K562 (cell line): ENCODE measurements around the gene CSRNP2. TPM values are rescaled to one million over a fixed set of nuclear protein-coding genes. Genes with fewer than 3 reads are reported as not detected.

ENCODE experiments used
- ATAC-seq: fragments of 200-7000 bp; cut with Tn5 transposase; 3 replicates; pipeline ENCODE4 v1.9.1; 2020; ENCODE audit warnings: moderate library complexity
- BruUV-seq: library from RNA; stranded (reverse); fragments of 400-500 nt; replicated peaks from 2 replicates; lab custom pipeline; 2021; lab: Mats Ljungman, UMichigan
- CTCF ChIA-PET: fragments of 300-600 bp; formaldehyde crosslinking; extraction: SDS; loops from one replicate; lab custom pipeline; 2021; ENCODE audit warnings: low intra/inter-chr PET ratio; lab: Yijun Ruan, JAX
- POLR2A ChIA-PET: fragments of 300-600, 350-650 bp; sonication (Branson Sonifier 250); formaldehyde crosslinking; extraction: SDS; loops from one replicate; lab custom pipeline; 2021; ENCODE audit warnings: antibody characterized with exemption, inconsistent platforms; lab: Yijun Ruan, JAX
- DNase-seq, 4 experiments: peaks; one replicate each; pipeline versions ENCODE4 v3.0.0 to v3.0.0-alpha.2; 2011 to 2018; ENCODE audit warnings: low spot score in 3 of 4, mixed read lengths in 3 of 4; ENCODE audit errors: extremely low read depth in 1 of 4
- FAIRE-seq: peaks from 2 replicates; lab custom pipeline; 2011; peaks lifted over from hg19 to GRCh38; lab: Jason Lieb, UNC
- H2AFZ ChIP-seq: 2 replicates; pipeline ENCODE4 v1.6.0; 2011; ENCODE audit warnings: low read depth, low read length, control low read depth, inconsistent platforms
- H3K27ac ChIP-seq: fragments of 200-600 bp; 3 replicates; pipeline ENCODE4 v1.8.0; 2011; ENCODE audit warnings: low read depth, mild to moderate bottlenecking, control low read depth, inconsistent platforms, low read length, moderate library complexity, mixed read lengths; ENCODE audit errors: extremely low read depth
- H3K27me3 ChIP-seq, 2 experiments: fragments of 300-600 bp in 1 of 2; 2 replicates in 1 of 2; 3 replicates in 1 of 2; pipeline versions ENCODE4 v1.6.0 to v1.8.0; 2011; ENCODE audit warnings: inconsistent platforms in 2 of 2, low read length in 2 of 2, mild to moderate bottlenecking in 1 of 2, mixed read lengths in 1 of 2, moderate library complexity in 1 of 2; ENCODE audit not compliant: control insufficient read depth in 2 of 2, insufficient read depth in 2 of 2
- H3K36me3 ChIP-seq: fragments of 300-600 bp; 3 replicates; pipeline ENCODE4 v1.8.0; 2011; ENCODE audit warnings: mild to moderate bottlenecking, low read length, inconsistent platforms; ENCODE audit not compliant: control insufficient read depth, insufficient read depth
- H3K4me1 ChIP-seq, 2 experiments: fragments of 200-600 bp in 1 of 2; replicated peaks in 1 of 2; 2 replicates in 1 of 2; 3 replicates in 1 of 2; pipeline versions ENCODE4 v1.5.1 to v1.8.0; 2011; ENCODE audit warnings: inconsistent platforms in 2 of 2, low read length in 2 of 2, mild to moderate bottlenecking in 1 of 2, mixed read lengths in 1 of 2, moderate library complexity in 1 of 2; ENCODE audit not compliant: control insufficient read depth in 2 of 2, insufficient read depth in 2 of 2
- H3K4me2 ChIP-seq: 2 replicates; pipeline ENCODE4 v1.6.1; 2011; ENCODE audit warnings: low read length, control low read depth, inconsistent platforms, mixed read lengths; ENCODE audit not compliant: insufficient read depth
- H3K4me3 ChIP-seq: fragments of 200-600 bp; sonication (generic), shearing (Covaris generic); 2 replicates; pipeline ENCODE4 v1.5.1; 2016; ENCODE audit warnings: control low read depth, inconsistent platforms
- H3K79me2 ChIP-seq: fragments of 200-600 bp; 3 replicates; pipeline ENCODE4 v1.8.0; 2011; ENCODE audit warnings: low read length, inconsistent platforms; ENCODE audit not compliant: control insufficient read depth, insufficient read depth
- H3K9ac ChIP-seq, 2 experiments: 2 replicates each; pipeline versions ENCODE4 v1.6.0 to v1.6.1; 2011; ENCODE audit warnings: low read depth in 2 of 2, low read length in 2 of 2, control low read depth in 1 of 2, inconsistent platforms in 1 of 2, mild to moderate bottlenecking in 1 of 2, mixed read lengths in 1 of 2; ENCODE audit not compliant: insufficient read depth in 1 of 2
- H3K9me1 ChIP-seq: one replicate; pipeline ENCODE4 v1.6.0; 2011; ENCODE audit warnings: inconsistent platforms, mild to moderate bottlenecking, low read length, moderate library complexity; ENCODE audit not compliant: control insufficient read depth, insufficient read depth
- H3K9me3 ChIP-seq: replicated peaks from 2 replicates; pipeline ENCODE4 v1.5.1; 2011; ENCODE audit warnings: low read depth, low read length, inconsistent platforms; ENCODE audit not compliant: control insufficient read depth, insufficient read depth
- H4K20me1 ChIP-seq: replicated peaks from 2 replicates; pipeline ENCODE4 v1.6.1; 2011; ENCODE audit warnings: low read length, inconsistent platforms, mixed read lengths; ENCODE audit not compliant: control insufficient read depth, insufficient read depth
- BRD4 ChIP-seq: fragments of 200-600 bp; sonication (generic); IDR thresholded peaks from 2 replicates; pipeline ENCODE4 v1.6.1; 2017; ENCODE audit warnings: inconsistent platforms
- E2F4 ChIP-seq: sonication (generic); formaldehyde crosslinking; IDR thresholded peaks from 2 replicates; pipeline ENCODE4 v1.8.0; 2022; ENCODE audit warnings: mild to moderate bottlenecking, low read depth, missing genetic modification reagents
- FOXK1 ChIP-seq: sonication (generic); formaldehyde crosslinking; IDR thresholded peaks from 2 replicates; pipeline ENCODE4 v1.8.0; 2022; ENCODE audit warnings: missing genetic modification reagents, mild to moderate bottlenecking, borderline replicate concordance
- HEY1 ChIP-seq: fragments of 250-450 bp; sonication (Bioruptor Pico); IDR thresholded peaks from 2 replicates; pipeline ENCODE4 v1.5.0; 2020; ENCODE audit warnings: mild to moderate bottlenecking, moderate library complexity, borderline replicate concordance
- HMBOX1 ChIP-seq: sonication (generic); IDR thresholded peaks from 2 replicates; pipeline ENCODE4 v1.6.1; 2016
- HNRNPK ChIP-seq: fragments of 200-400 bp; formaldehyde crosslinking; IDR thresholded peaks from one replicate; pipeline ENCODE4 v1.6.1; 2018; ENCODE audit warnings: mild to moderate bottlenecking, low read depth, low read length; ENCODE audit not compliant: poor library complexity, severe bottlenecking
- IRF9 ChIP-seq: fragments of 450-650 bp; IDR thresholded peaks from 2 replicates; pipeline ENCODE4 v1.6.1; 2016; ENCODE audit warnings: missing biosample characterization, missing genetic modification characterization
- MEIS2 ChIP-seq: fragments of 450-650 bp; IDR thresholded peaks from 2 replicates; pipeline ENCODE4 v1.6.1; 2014; ENCODE audit warnings: mild to moderate bottlenecking; ENCODE audit not compliant: partially characterized antibody
- NCOA2 ChIP-seq, 2 experiments: fragments of 450-650 bp; IDR thresholded peaks; 2 replicates each; pipeline ENCODE4 v1.6.1; 2018; ENCODE audit warnings: mild to moderate bottlenecking in 2 of 2, moderate library complexity in 1 of 2; ENCODE audit not compliant: partially characterized antibody in 2 of 2
- NR1H2 ChIP-seq: sonication (generic); formaldehyde crosslinking; IDR thresholded peaks from 2 replicates; pipeline ENCODE4 v1.4.0; 2020; ENCODE audit warnings: mild to moderate bottlenecking, missing genetic modification reagents
- PBX2 ChIP-seq, 2 experiments: IDR thresholded peaks in 1 of 2; conservative IDR thresholded peaks in 1 of 2; 2 replicates each; pipeline ENCODE4 v1.6.1; 2016; ENCODE audit warnings: low read depth in 2 of 2, mild to moderate bottlenecking in 1 of 2, missing compliant biosample characterization in 1 of 2, missing genetic modification characterization in 1 of 2, moderate library complexity in 1 of 2
- PHF21A ChIP-seq: fragments of 450-650 bp; IDR thresholded peaks from 2 replicates; pipeline ENCODE4 v1.6.1; 2017; ENCODE audit warnings: low read depth, borderline replicate concordance
- SRSF1 ChIP-seq: fragments of 200-400 bp; formaldehyde crosslinking; IDR thresholded peaks from 2 replicates; pipeline ENCODE4 v1.6.1; 2017; ENCODE audit warnings: mild to moderate bottlenecking, low read depth, low read length, moderate library complexity
- TBP ChIP-seq: optimal IDR thresholded peaks from 2 replicates; pipeline ENCODE3; 2011; ENCODE audit warnings: low read depth, low read length, improper control_type of control experiment
- THAP7 ChIP-seq: fragments of 250-450 bp; sonication (Bioruptor Pico); IDR thresholded peaks from 2 replicates; pipeline ENCODE4 v1.5.0; 2021
- ZNF384 ChIP-seq: IDR thresholded peaks from 2 replicates; pipeline ENCODE4 v1.6.1; 2012; ENCODE audit warnings: low read depth, low read length, improper control_type of control experiment
- ZNF77 ChIP-seq: fragments of 250-450 bp; sonication (Bioruptor Pico); IDR thresholded peaks from 2 replicates; pipeline ENCODE4 v1.5.0; 2020
- in situ Hi-C: fragments of 300-500 bp; cut with MboI; formaldehyde crosslinking; loops from 4 replicates; pipeline ENCODE4 v1.15.0; 2018; ENCODE audit warnings: inconsistent platforms, mixed read lengths
- intact Hi-C: fragments of 100-400 bp; cut with micrococcal nuclease; formaldehyde crosslinking; loops from 2 replicates; pipeline ENCODE4 v1.14.2; 2022
- polyA plus RNA-seq, 8 experiments: library from polyadenylated mRNA; depleted of rRNA in 4 of 8; stranded (reverse) in 5 of 8; unstranded in 3 of 8; fragments of >200 nt; fragmentation: Nextera tagmentation in 2 of 8; fragmentation: Illumina TruSeq in 1 of 8; extraction: Ambion mirVana in 2 of 8; extraction: Trizol in 1 of 8; gene quantifications; 2 replicates each; pipeline versions ENCODE4 v1.2.1 to v1.2.3, GENCODE V29; 2011 to 2014; ENCODE audit warnings: inconsistent platforms in 1 of 8, missing spikeins in 1 of 8
- total RNA-seq, 7 experiments: library from RNA; depleted of rRNA in 6 of 7; stranded (reverse); fragments of >200 nt in 6 of 7; fragmentation: Illumina TruSeq in 2 of 7; extraction: Trizol in 2 of 7; gene quantifications; 2 replicates each; pipeline versions ENCODE4 v1.2.1 to v1.2.3, GENCODE V29; 2011 to 2021; ENCODE audit warnings: low replicate concordance in 1 of 7

Gene CSRNP2
- total and polyA plus RNA-seq, 9 of the 15 experiments (the other 6 are each of a cell fraction or from before 2014, with no cell fraction given): 1.6 to 13.9 (median 5.9) TPM

GRCh38 chr12:51017452-51017851, 65.9 kb downstream of the CSRNP2 start:
- no peaks in the 10 kb centered on the region for H4K20me1 ChIP-seq
- POLR2A ChIA-PET: interaction anchor here (0.7 to 1.4 kb wide), 4 partner anchors 8 to 95 kb away, joined by 3 to 5 read pairs (median 4); partner anchors contain the start of gene SLC11A2
- FAIRE-seq: no peak
- BruUV-seq: no TSS peak
- no peaks in the 10 kb centered on the region; the same call in 1 of the 3 replicates for H3K36me3 ChIP-seq
- no peak overlapping the region for H2AFZ ChIP-seq
- no peaks in the 10 kb centered on the region for H3K27me3 ChIP-seq
- peaks cover 34 to 54% of the 10 kb centered on the region in 2 experiments for H3K4me1 ChIP-seq
- no peaks in the 10 kb centered on the region for H3K9me1 ChIP-seq
- H3K9me3 ChIP-seq: no peaks in the 10 kb centered on the region
- in situ Hi-C loops (no loop called here), intact Hi-C loops (no loop called here)
- peak overlapping the region in 1 of 2 experiments; percentile 17; a peak in 1 of 4 replicates for H3K9ac ChIP-seq
- H3K4me3 ChIP-seq: no peak overlapping the region
- no peak for DNase-seq
- ATAC-seq: no peak
- peak overlapping the region; percentile 38 for H3K27ac ChIP-seq
- H3K79me2 ChIP-seq: peaks cover 96% of the 10 kb centered on the region
- CTCF ChIA-PET: no interaction called here
- H3K4me2 ChIP-seq: peak overlapping the region; percentile 52
- TF ChIP-seq E2F4 (CRISPR knock-in tag) (no peak), PHF21A (no peak), IRF9 (tag) (no peak), HEY1 (CRISPR knock-in tag) (no peak), MEIS2 (peak; percentile 61), NR1H2 (CRISPR knock-in tag) (no peak), THAP7 (CRISPR knock-in tag) (no peak), PBX2 (CRISPR knock-in tag; IDR thresholded peaks at IDR 0.05; ENCODE audit: low read depth) (no peak), PBX2 (tag; conservative IDR thresholded peaks at IDR 0.05; ENCODE audit: low read depth) (no peak; the same call in 1 of the 2 replicates), NCOA2 (IDR thresholded peaks at IDR 0.05; ENCODE audit: partially characterized antibody in 2 of 2) (no peak), FOXK1 (CRISPR knock-in tag) (no peak), TBP (no peak), SRSF1 (no peak), ZNF384 (no peak), BRD4 (no peak), HMBOX1 (peak; percentile 63), ZNF77 (CRISPR knock-in tag) (no peak), HNRNPK (no peak)
